ENCODE data around the gene FOXB2. TPM values are rescaled to one million over a fixed set of nuclear protein-coding genes. Genes with fewer than 3 reads are reported as not detected.

Gene FOXB2
- total RNA-seq, 5 donors from 2014 or later (not counting 1 experiment from before 2014, with no cell fraction given) = not detected

- peaks cover 20 to 34% (median 24%) of the 10 kb centered on the region in 3 donors for H3K4me1 Mint-ChIP-seq
- peaks cover 0 to 21% of the 10 kb centered on the region in 2 experiments for H3K4me1 ChIP-seq (ENCODE audit: control insufficient read depth in 1 of 2, extremely low read depth in 1 of 2, insufficient read depth in 2 of 2, low read length in 2 of 2)
- ChIA-PET POLR2A (no interaction called here), CTCF (no interaction called here)
- H3K4me3 Mint-ChIP-seq = no peak overlapping the region
- H3K9me3 ChIP-seq = no peaks in the 10 kb centered on the region
- no peak overlapping the region for H3K4me3 ChIP-seq (ENCODE audit: control insufficient read depth in 1 of 2, extremely low read depth in 1 of 2, low read length in 1 of 2)
- DNase-seq (no peak), ATAC-seq (replicated peaks in 1 of 4) (no peak)
- peaks cover 55 to 81% of the 10 kb centered on the region in 2 donors for H3K27me3 Mint-ChIP-seq
- H3K9me3 Mint-ChIP-seq = no peaks in the 10 kb centered on the region
- no peaks in the 10 kb centered on the region for H3K36me3 Mint-ChIP-seq
- H3K36me3 ChIP-seq (ENCODE audit: control insufficient read depth in 2 of 2, extremely low read depth in 1 of 2, insufficient read depth in 1 of 2, low read length in 1 of 2) = no peaks in the 10 kb centered on the region
- H3K27ac ChIP-seq (ENCODE audit: low read length) = no peak overlapping the region
- H3K27me3 ChIP-seq (replicated peaks in 1 of 2; ENCODE audit: control insufficient read depth in 2 of 2, extremely low read depth in 1 of 2, insufficient read depth in 2 of 2, low read length in 1 of 2) = peaks cover 35 to 72% of the 10 kb centered on the region in 2 experiments
- WGBS (ENCODE audit: insufficient coverage) = 20% methylated on average over 20 of the region's 31 CpGs
- H3K27ac Mint-ChIP-seq = no peak overlapping the region
Observed at GRCh38 chr9:77015327-77016048, 4.0 kb upstream of the FOXB2 start.

GRCh38 chr9:77016121-77016525, 3.3 kb upstream of the FOXB2 start:
- DNase-seq (no peak), ATAC-seq (replicated peaks in 1 of 4) (no peak)
- no peaks in the 10 kb centered on the region for H3K36me3 ChIP-seq (ENCODE audit: control insufficient read depth in 2 of 2, extremely low read depth in 1 of 2, insufficient read depth in 1 of 2, low read length in 1 of 2)
- WGBS (ENCODE audit: insufficient coverage) = 6% methylated on average over 15 of the region's 37 CpGs
- Mint-ChIP-seq H3K27me3 (peaks cover 57 to 81% of the 10 kb centered on the region in 2 donors), H3K4me1 (peaks cover 24 to 39% (median 28%) of the 10 kb centered on the region in 3 donors), H3K9me3 (no peaks in the 10 kb centered on the region), H3K27ac (no peak overlapping the region), H3K4me3 (no peak overlapping the region), H3K36me3 (no peaks in the 10 kb centered on the region)
- H3K4me3 ChIP-seq (ENCODE audit: control insufficient read depth in 1 of 2, extremely low read depth in 1 of 2, low read length in 1 of 2) = no peak overlapping the region
- no peaks in the 10 kb centered on the region for H3K9me3 ChIP-seq
- H3K27me3 ChIP-seq (replicated peaks in 1 of 2; ENCODE audit: control insufficient read depth in 2 of 2, extremely low read depth in 1 of 2, insufficient read depth in 2 of 2, low read length in 1 of 2) = peaks cover 32 to 77% of the 10 kb centered on the region in 2 experiments
- H3K27ac ChIP-seq (ENCODE audit: low read length) = no peak overlapping the region
- ChIA-PET CTCF (no interaction called here), POLR2A (no interaction called here)
- peaks cover 0 to 26% of the 10 kb centered on the region in 2 experiments for H3K4me1 ChIP-seq (ENCODE audit: control insufficient read depth in 1 of 2, extremely low read depth in 1 of 2, insufficient read depth in 2 of 2, low read length in 2 of 2)

GRCh38 chr9:77016526-77017504, 2.6 kb upstream of the FOXB2 start:
- Mint-ChIP-seq H3K27ac (no peak overlapping the region), H3K9me3 (no peaks in the 10 kb centered on the region), H3K27me3 (peaks cover 62 to 87% of the 10 kb centered on the region in 2 donors), H3K4me1 (peaks cover 31 to 43% (median 34%) of the 10 kb centered on the region in 3 donors), H3K36me3 (no peaks in the 10 kb centered on the region), H3K4me3 (no peak overlapping the region)
- DNase-seq (no peak), ATAC-seq (replicated peaks in 1 of 4) (no peak)
- H3K27me3 ChIP-seq (replicated peaks in 1 of 2; ENCODE audit: control insufficient read depth in 2 of 2, extremely low read depth in 1 of 2, insufficient read depth in 2 of 2, low read length in 1 of 2) = peaks cover 27 to 82% of the 10 kb centered on the region in 2 experiments
- POLR2A ChIA-PET = no interaction called here
- no peaks in the 10 kb centered on the region for H3K36me3 ChIP-seq (ENCODE audit: control insufficient read depth in 2 of 2, extremely low read depth in 1 of 2, insufficient read depth in 1 of 2, low read length in 1 of 2)
- H3K27ac ChIP-seq (ENCODE audit: low read length) = no peak overlapping the region
- no peaks in the 10 kb centered on the region for H3K9me3 ChIP-seq
- H3K4me3 ChIP-seq (ENCODE audit: control insufficient read depth in 1 of 2, extremely low read depth in 1 of 2, low read length in 1 of 2) = no peak overlapping the region
- 5% methylated on average over 40 of the region's 47 CpGs for WGBS (ENCODE audit: insufficient coverage)
- CTCF ChIA-PET = no interaction called here
- peaks cover 0 to 31% of the 10 kb centered on the region in 2 experiments for H3K4me1 ChIP-seq (ENCODE audit: control insufficient read depth in 1 of 2, extremely low read depth in 1 of 2, insufficient read depth in 2 of 2, low read length in 2 of 2)

GRCh38 chr9:77017505-77017894, 2.0 kb upstream of the FOXB2 start:
- 7% methylated on average over 2 of the region's 5 CpGs for WGBS (ENCODE audit: insufficient coverage)
- DNase-seq (no peak), ATAC-seq (replicated peaks in 1 of 4) (no peak)
- Histone ChIP-seq H3K27ac (ENCODE audit: low read length) (no peak overlapping the region), H3K27me3 (replicated peaks in 1 of 2; ENCODE audit: control insufficient read depth in 2 of 2, extremely low read depth in 1 of 2, insufficient read depth in 2 of 2, low read length in 1 of 2) (peaks cover 31 to 83% of the 10 kb centered on the region in 2 experiments), H3K4me3 (ENCODE audit: control insufficient read depth in 1 of 2, extremely low read depth in 1 of 2, low read length in 1 of 2) (no peak overlapping the region), H3K36me3 (ENCODE audit: control insufficient read depth in 2 of 2, extremely low read depth in 1 of 2, insufficient read depth in 1 of 2, low read length in 1 of 2) (no peaks in the 10 kb centered on the region), H3K9me3 (no peaks in the 10 kb centered on the region), H3K4me1 (ENCODE audit: control insufficient read depth in 1 of 2, extremely low read depth in 1 of 2, insufficient read depth in 2 of 2, low read length in 2 of 2) (peaks cover 0 to 29% of the 10 kb centered on the region in 2 experiments)
- Mint-ChIP-seq H3K27me3 (peaks cover 63 to 87% of the 10 kb centered on the region in 2 donors), H3K36me3 (no peaks in the 10 kb centered on the region), H3K4me1 (peaks cover 37 to 44% (median 38%) of the 10 kb centered on the region in 3 donors), H3K4me3 (peak overlapping the region in 1 of 3 donors; percentile 28), H3K27ac (no peak overlapping the region), H3K9me3 (no peaks in the 10 kb centered on the region)
- CTCF ChIA-PET = no interaction called here
- POLR2A ChIA-PET = no interaction called here

- no peaks in the 10 kb centered on the region for H3K36me3 Mint-ChIP-seq
- no peaks in the 10 kb centered on the region for H3K9me3 ChIP-seq
- CTCF ChIA-PET = no interaction called here
- ATAC-seq (replicated peaks in 1 of 4) (no peak), DNase-seq (no peak)
- H3K27me3 Mint-ChIP-seq = peaks cover 63 to 85% of the 10 kb centered on the region in 2 donors
- H3K27me3 ChIP-seq (replicated peaks in 1 of 2; ENCODE audit: control insufficient read depth in 2 of 2, extremely low read depth in 1 of 2, insufficient read depth in 2 of 2, low read length in 1 of 2) = peaks cover 29 to 90% of the 10 kb centered on the region in 2 experiments
- H3K4me1 ChIP-seq (ENCODE audit: control insufficient read depth in 1 of 2, extremely low read depth in 1 of 2, insufficient read depth in 2 of 2, low read length in 2 of 2) = peaks cover 0 to 33% of the 10 kb centered on the region in 2 experiments
- peaks cover 40 to 46% (median 43%) of the 10 kb centered on the region in 3 donors for H3K4me1 Mint-ChIP-seq
- no peaks in the 10 kb centered on the region for H3K9me3 Mint-ChIP-seq
- POLR2A ChIA-PET = no interaction called here
- H3K4me3 Mint-ChIP-seq = peak overlapping the region in 1 of 3 donors; percentile 66
- H3K27ac ChIP-seq (ENCODE audit: low read length) = no peak overlapping the region
- no peaks in the 10 kb centered on the region for H3K36me3 ChIP-seq (ENCODE audit: control insufficient read depth in 2 of 2, extremely low read depth in 1 of 2, insufficient read depth in 1 of 2, low read length in 1 of 2)
- peak overlapping the region in 1 of 2 donors; percentile 12 for H3K27ac Mint-ChIP-seq
- H3K4me3 ChIP-seq (ENCODE audit: control insufficient read depth in 1 of 2, extremely low read depth in 1 of 2, low read length in 1 of 2) = no peak overlapping the region
- 2% methylated on average over 58 of the region's 64 CpGs for WGBS (ENCODE audit: insufficient coverage)
Observed at GRCh38 chr9:77018058-77018968, 1.1 kb upstream of the FOXB2 start.

GRCh38 chr9:77018969-77019235, 553 bp upstream of the FOXB2 start:
- no peak overlapping the region for H3K4me3 ChIP-seq (ENCODE audit: control insufficient read depth in 1 of 2, extremely low read depth in 1 of 2, low read length in 1 of 2)
- no peak for ATAC-seq (replicated peaks in 1 of 4)
- no peak for DNase-seq
- no peaks in the 10 kb centered on the region for H3K36me3 ChIP-seq (ENCODE audit: control insufficient read depth in 2 of 2, extremely low read depth in 1 of 2, insufficient read depth in 1 of 2, low read length in 1 of 2)
- H3K27me3 ChIP-seq (replicated peaks in 1 of 2; ENCODE audit: control insufficient read depth in 2 of 2, extremely low read depth in 1 of 2, insufficient read depth in 2 of 2, low read length in 1 of 2) = peaks cover 29 to 92% of the 10 kb centered on the region in 2 experiments
- H3K4me1 Mint-ChIP-seq = peaks cover 39 to 46% (median 40%) of the 10 kb centered on the region in 3 donors
- no peaks in the 10 kb centered on the region for H3K36me3 Mint-ChIP-seq
- no peak overlapping the region for H3K27ac Mint-ChIP-seq
- WGBS (ENCODE audit: insufficient coverage) = 17% methylated on average over 11 of the region's 12 CpGs
- peaks cover 62 to 85% of the 10 kb centered on the region in 2 donors for H3K27me3 Mint-ChIP-seq
- H3K9me3 Mint-ChIP-seq = no peaks in the 10 kb centered on the region
- peaks cover 0 to 31% of the 10 kb centered on the region in 2 experiments for H3K4me1 ChIP-seq (ENCODE audit: control insufficient read depth in 1 of 2, extremely low read depth in 1 of 2, insufficient read depth in 2 of 2, low read length in 2 of 2)
- peak overlapping the region in 1 of 3 donors; percentile 66 for H3K4me3 Mint-ChIP-seq
- H3K27ac ChIP-seq (ENCODE audit: low read length) = no peak overlapping the region
- H3K9me3 ChIP-seq = no peaks in the 10 kb centered on the region
- ChIA-PET POLR2A (no interaction called here), CTCF (no interaction called here)
